WTC11 (cell line): Measurements from ENCODE around the gene LDB3. TPM values are rescaled to one million over a fixed set of nuclear protein-coding genes. Genes with fewer than 3 reads are reported as not detected.

Source experiments
- ATAC-seq: fragments of 200-7000 bp; cut with Tn5 transposase; 2 replicates; pipeline ENCODE4 v1.10.0; 2021; ENCODE audit warnings: mild to moderate bottlenecking, moderate library complexity
- CTCF ChIA-PET: fragments of 300-600 bp; sonication (Branson Sonifier 250); formaldehyde crosslinking; loops from one replicate; lab custom pipeline; 2021; ENCODE audit warnings: antibody characterized with exemption; lab: Charles Lee
- POLR2A ChIA-PET: fragments of 350-600 bp; sonication (Branson Sonifier 250); formaldehyde crosslinking; loops from one replicate; lab custom pipeline; 2021; ENCODE audit warnings: antibody characterized with exemption; lab: Charles Lee
- DNase-seq: peaks from one replicate; pipeline ENCODE4 v3.0.0; 2021; ENCODE audit warnings: low spot score
- H3K27ac Mint-ChIP-seq: 2 replicates; pipeline ENCODE4 v1.8.0; 2021; ENCODE audit warnings: mixed read lengths
- H3K27me3 Mint-ChIP-seq: 2 replicates; pipeline ENCODE4 v1.8.0; 2021; ENCODE audit warnings: low read depth, mild to moderate bottlenecking, moderate library complexity, mixed read lengths
- H3K36me3 Mint-ChIP-seq: 2 replicates; pipeline ENCODE4 v1.8.0; 2021; ENCODE audit warnings: mixed read lengths
- H3K4me1 Mint-ChIP-seq: 2 replicates; pipeline ENCODE4 v1.8.0; 2022; ENCODE audit warnings: mixed read lengths
- H3K4me3 Mint-ChIP-seq: 2 replicates; pipeline ENCODE4 v1.8.0; 2021; ENCODE audit warnings: mild to moderate bottlenecking, moderate library complexity, mixed read lengths
- H3K9me3 Mint-ChIP-seq: 2 replicates; pipeline ENCODE4 v1.8.0; 2021; ENCODE audit warnings: mixed read lengths
- ERG ChIP-seq: fragments of 250-450 bp; sonication (Bioruptor Pico); IDR thresholded peaks from 2 replicates; pipeline ENCODE4 v1.8.0; 2021; ENCODE audit warnings: mild to moderate bottlenecking
- FOXP4 ChIP-seq: sonication (generic); formaldehyde crosslinking; IDR thresholded peaks from 2 replicates; pipeline ENCODE4 v1.8.0; 2022; ENCODE audit warnings: mild to moderate bottlenecking, missing genetic modification reagents
- NFYB ChIP-seq: sonication (generic); formaldehyde crosslinking; conservative IDR thresholded peaks from 2 replicates; pipeline ENCODE4 v1.8.0; 2022; ENCODE audit warnings: low read depth, missing genetic modification reagents
- PREB ChIP-seq: sonication (generic); formaldehyde crosslinking; IDR thresholded peaks from 2 replicates; pipeline ENCODE4 v1.8.1; 2022; ENCODE audit warnings: mild to moderate bottlenecking, missing genetic modification reagents, moderate library complexity, borderline replicate concordance
- RORB ChIP-seq: fragments of 250-450 bp; sonication (Bioruptor Pico); IDR thresholded peaks from 2 replicates; pipeline ENCODE4 v1.9.0; 2021; ENCODE audit warnings: mild to moderate bottlenecking
- ZBTB43 ChIP-seq: sonication (generic); formaldehyde crosslinking; IDR thresholded peaks from 2 replicates; pipeline ENCODE4 v1.8.1; 2023; ENCODE audit warnings: mild to moderate bottlenecking, missing genetic modification reagents
- ZNF138 ChIP-seq: sonication (generic); formaldehyde crosslinking; conservative IDR thresholded peaks from 2 replicates; pipeline ENCODE4 v1.8.1; 2022; ENCODE audit warnings: mild to moderate bottlenecking, moderate library complexity, missing genetic modification reagents
- ZNF512 ChIP-seq: sonication (generic); formaldehyde crosslinking; IDR thresholded peaks from 2 replicates; pipeline ENCODE4 v1.8.1; 2022; ENCODE audit warnings: missing genetic modification reagents, borderline replicate concordance
- total RNA-seq: library from RNA; stranded (reverse); gene quantifications from 3 replicates; pipeline ENCODE4 v1.2.3, GENCODE V29; 2021

Gene LDB3
- total RNA-seq, 1 experiment from 2014 or later, result 0.42 TPM

- Mint-ChIP-seq H3K36me3 (peaks cover 10% of the 10 kb centered on the region), H3K27ac (peak overlapping the region; percentile 86), H3K4me1 (peaks cover 48% of the 10 kb centered on the region), H3K27me3 (no peaks in the 10 kb centered on the region), H3K9me3 (no peaks in the 10 kb centered on the region)
- ChIA-PET POLR2A (no interaction called here), CTCF (interaction anchor here (1.7 kb wide), 1 partner anchor 140 kb away, joined by 5 read pairs; no protein-coding TSS in a partner anchor)
- no peak for DNase-seq
- no peak for ATAC-seq
- TF ChIP-seq ZNF512 (CRISPR knock-in tag), result no peak
- TF ChIP-seq ZBTB43 (CRISPR knock-in tag), result no peak
- TF ChIP-seq NFYB (CRISPR knock-in tag), result no peak
- TF ChIP-seq ZNF138 (CRISPR knock-in tag), result no peak
- TF ChIP-seq RORB, result no peak
- TF ChIP-seq, all 79 proteins: peak for 0
- peak overlapping the region; percentile 86 for H3K4me3 Mint-ChIP-seq
Measured at GRCh38 chr10:86759073-86759672, 90.9 kb downstream of the LDB3 start.

GRCh38 chr10:86763404-86763803, 95.1 kb downstream of the LDB3 start:
- Mint-ChIP-seq H3K4me3 (no peak overlapping the region), H3K4me1 (peaks cover 74% of the 10 kb centered on the region)
- CTCF ChIA-PET, result no interaction called here

More at GRCh38 chr10:86763404-86763803, 95.1 kb downstream of the LDB3 start:
- DNase-seq, result no peak
- H3K9me3 Mint-ChIP-seq, result no peaks in the 10 kb centered on the region
- H3K36me3 Mint-ChIP-seq, result peaks cover under 1% of the 10 kb centered on the region
- POLR2A ChIA-PET, result no interaction called here
- H3K27me3 Mint-ChIP-seq, result no peaks in the 10 kb centered on the region
- H3K27ac Mint-ChIP-seq, result no peak overlapping the region
- TF ChIP-seq ERG (CRISPR knock-in tag), result no peak
- no peak for TF ChIP-seq PREB (CRISPR knock-in tag)
- no peak for TF ChIP-seq FOXP4 (CRISPR knock-in tag)
- no peak for ATAC-seq
